ENCODE measurements around the gene CDK5RAP2. TPM values are rescaled to one million over a fixed set of nuclear protein-coding genes. Genes with fewer than 3 reads are reported as not detected.

The CDK5RAP2 gene
- total RNA-seq, 1 donor from 2014 or later = 18.7 TPM

Other genes starting within 250 kb of the CDK5RAP2 start
- 8.7 and 9.7 TPM in 2 replicates for gene MEGF9, start 134.3 kb upstream of the CDK5RAP2 start, total RNA-seq
- gene FBXW2, start 213.2 kb upstream of the CDK5RAP2 start, total RNA-seq = 47.5 and 55.7 TPM in 2 replicates

Data from dermis blood vessel endothelial cell (primary cell).